Liver (tissue), 9 donors: ENCODE measurements around the gene PPP6R1. TPM values are rescaled to one million over a fixed set of nuclear protein-coding genes. Genes with fewer than 3 reads are reported as not detected.

Source experiments
- DNase-seq: peaks from one replicate; pipeline ENCODE4 v3.0.0-alpha.2; 2017; ENCODE audit warnings: low spot score
- H3K27ac ChIP-seq, 2 donors: one replicate each; pipeline ENCODE4 v1.7.0; 2013; ENCODE audit warnings: inconsistent platforms in 2 of 2, low read length in 2 of 2, control low read depth in 1 of 2, low read depth in 1 of 2, mild to moderate bottlenecking in 1 of 2
- H3K27me3 ChIP-seq, 4 donors: one replicate each; pipeline versions ENCODE4 v1.6.1 to v1.7.0; 2013; ENCODE audit warnings: low read length in 3 of 4, inconsistent platforms in 1 of 4, mild to moderate bottlenecking in 1 of 4, moderate library complexity in 1 of 4; ENCODE audit not compliant: control insufficient read depth in 4 of 4, insufficient read depth in 4 of 4
- H3K36me3 ChIP-seq, 4 donors: one replicate each; pipeline versions ENCODE4 v1.6.1 to v1.7.0; 2013; ENCODE audit warnings: low read length in 3 of 4, mild to moderate bottlenecking in 3 of 4, low read depth in 1 of 4, moderate library complexity in 1 of 4; ENCODE audit not compliant: control insufficient read depth in 4 of 4, insufficient read depth in 3 of 4
- H3K4me1 ChIP-seq, 4 donors: one replicate each; pipeline versions ENCODE4 v1.6.1 to v1.7.0; 2013; ENCODE audit warnings: low read length in 3 of 4, mild to moderate bottlenecking in 3 of 4, moderate library complexity in 1 of 4; ENCODE audit not compliant: control insufficient read depth in 4 of 4, insufficient read depth in 4 of 4
- H3K4me3 ChIP-seq, 3 donors: one replicate each; pipeline versions ENCODE4 v1.6.1 to v1.7.0; 2013; ENCODE audit warnings: low read length in 3 of 3, control low read depth in 1 of 3, low read depth in 1 of 3, mild to moderate bottlenecking in 1 of 3
- H3K9ac ChIP-seq, 2 donors: one replicate each; pipeline ENCODE4 v1.7.0; 2013; ENCODE audit warnings: low read length in 2 of 2, mild to moderate bottlenecking in 2 of 2, moderate library complexity in 2 of 2, control low read depth in 1 of 2, low read depth in 1 of 2
- H3K9me3 ChIP-seq, 4 donors: one replicate each; pipeline versions ENCODE4 v1.6.1 to v1.7.0; 2013; ENCODE audit warnings: low read length in 3 of 4; ENCODE audit not compliant: control insufficient read depth in 4 of 4
- EGR1 ChIP-seq, 2 donors: IDR thresholded peaks; 2 replicates each; pipeline ENCODE4 v1.6.1; 2016 to 2018; ENCODE audit warnings: antibody characterized with exemption in 2 of 2, low read depth in 2 of 2
- FOXA1 ChIP-seq: IDR thresholded peaks from 2 replicates; pipeline ENCODE4 v1.6.1; 2016; ENCODE audit warnings: antibody characterized with exemption
- FOXA2 ChIP-seq: IDR thresholded peaks from 2 replicates; pipeline ENCODE4 v1.6.1; 2016; ENCODE audit warnings: antibody characterized with exemption
- GABPA ChIP-seq, 2 donors: IDR thresholded peaks in 1 of 2; conservative IDR thresholded peaks in 1 of 2; 2 replicates each; pipeline ENCODE4 v1.6.1; 2016; ENCODE audit warnings: antibody characterized with exemption in 2 of 2, mild to moderate bottlenecking in 1 of 2, moderate library complexity in 1 of 2
- HNF4A ChIP-seq, 2 donors: conservative IDR thresholded peaks; 2 replicates each; pipeline ENCODE4 v1.6.1; 2016; ENCODE audit warnings: antibody characterized with exemption in 2 of 2, mild to moderate bottlenecking in 2 of 2
- HNF4G ChIP-seq: IDR thresholded peaks from 2 replicates; pipeline ENCODE4 v1.6.1; 2016; ENCODE audit warnings: antibody characterized with exemption
- JUND ChIP-seq, 2 donors: IDR thresholded peaks; 2 replicates each; pipeline ENCODE4 v1.6.1; 2016; ENCODE audit warnings: antibody characterized with exemption in 2 of 2
- MAX ChIP-seq: IDR thresholded peaks from 2 replicates; pipeline ENCODE4 v1.6.1; 2016; ENCODE audit warnings: antibody characterized with exemption
- NR2F2 ChIP-seq: IDR thresholded peaks from 2 replicates; pipeline ENCODE4 v1.6.1; 2016; ENCODE audit warnings: antibody characterized with exemption
- RAD21 ChIP-seq, 2 donors: IDR thresholded peaks; 2 replicates each; pipeline ENCODE4 v1.6.1; 2016; ENCODE audit warnings: antibody characterized with exemption in 2 of 2, mild to moderate bottlenecking in 2 of 2
- REST ChIP-seq: IDR thresholded peaks from 2 replicates; pipeline ENCODE4 v1.6.1; 2016; ENCODE audit warnings: antibody characterized with exemption, mild to moderate bottlenecking
- RXRA ChIP-seq, 2 donors: IDR thresholded peaks; 2 replicates each; pipeline ENCODE4 v1.6.1; 2017 to 2018; ENCODE audit warnings: antibody characterized with exemption in 2 of 2, mild to moderate bottlenecking in 1 of 2
- SP1 ChIP-seq: IDR thresholded peaks from 2 replicates; pipeline ENCODE4 v1.6.1; 2018; ENCODE audit warnings: antibody characterized with exemption, mild to moderate bottlenecking
- TAF1 ChIP-seq: conservative IDR thresholded peaks from 2 replicates; pipeline ENCODE4 v1.6.1; 2016; ENCODE audit warnings: antibody characterized with exemption, mild to moderate bottlenecking
- YY1 ChIP-seq: IDR thresholded peaks from 2 replicates; pipeline ENCODE4 v1.6.1; 2016; ENCODE audit warnings: antibody characterized with exemption, mild to moderate bottlenecking
- ZBTB33 ChIP-seq: IDR thresholded peaks from 2 replicates; pipeline ENCODE4 v1.6.1; 2016; ENCODE audit warnings: antibody characterized with exemption
- WGBS: extraction: QIAGEN DNeasy Blood & Tissue Kit; methylation state at CpG from one replicate; pipeline ENCODE4 v1.1.7; 2013; 5-methylcytosine and 5-hydroxymethylcytosine counted together
- polyA plus RNA-seq, 2 donors: library from polyadenylated mRNA; stranded (reverse) in 1 of 2; unstranded in 1 of 2; fragments of 200-250 nt in 1 of 2; fragments of >200 nt in 1 of 2; fragmentation: Nextera tagmentation in 1 of 2; extraction: Ambion mirVana in 1 of 2; gene quantifications; one replicate each; pipeline versions ENCODE4 v1.2.1 to v1.2.3, GENCODE V29; 2013 to 2015
- total RNA-seq, 2 donors: library from RNA; depleted of rRNA; stranded (reverse); fragments of >200 nt; gene quantifications; one replicate each; pipeline ENCODE4 v1.2.3, GENCODE V29; 2014
- TF ChIP-seq, protein P1 (sequence below): IDR thresholded peaks from 2 replicates; pipeline ENCODE4 v1.6.1; 2016; ENCODE audit warnings: antibody characterized with exemption
- TF ChIP-seq, protein P2 (sequence below): fragments of 150-350 bp; IDR thresholded peaks from 2 replicates; pipeline ENCODE4 v1.5.1; 2017; ENCODE audit warnings: improper control_type of control experiment, low read depth, low read length; ENCODE audit not compliant: missing input control
- donor health status: healthy.
- donor health status: healthy.
- donor health status: healthy.
- donor health status: healthy.
- donor health status: healthy.

The PPP6R1 gene
- total and polyA plus RNA-seq, 4 donors, result 5.5 to 40.1 (median 22.5) TPM

- H3K9me3 ChIP-seq, result no peaks in the 10 kb centered on the region
- H3K27ac ChIP-seq, result no peak overlapping the region
- 96% methylated on average over 18 of the region's 18 CpGs for WGBS
- no peak overlapping the region for H3K4me3 ChIP-seq
- H3K4me1 ChIP-seq, result peaks cover 0 to 31% (median 14%) of the 10 kb centered on the region in 4 donors
- DNase-seq, result no peak
- no peaks in the 10 kb centered on the region for H3K27me3 ChIP-seq
- TF ChIP-seq HNF4G (no peak), EGR1 (IDR thresholded peaks at IDR 0.05; ENCODE audit: low read depth in 2 of 2) (no peak), TAF1 (no peak), MAX (no peak), GABPA (IDR thresholded peaks at IDR 0.05 in 1 of 2, conservative IDR thresholded peaks at IDR 0.05 in 1 of 2) (no peak), JUND (IDR thresholded peaks at IDR 0.05) (no peak), REST (no peak), FOXA1 (no peak), YY1 (no peak), SP1 (no peak), NR2F2 (no peak), FOXA2 (no peak), RAD21 (IDR thresholded peaks at IDR 0.05) (no peak)
- TF ChIP-seq, protein P1, sequence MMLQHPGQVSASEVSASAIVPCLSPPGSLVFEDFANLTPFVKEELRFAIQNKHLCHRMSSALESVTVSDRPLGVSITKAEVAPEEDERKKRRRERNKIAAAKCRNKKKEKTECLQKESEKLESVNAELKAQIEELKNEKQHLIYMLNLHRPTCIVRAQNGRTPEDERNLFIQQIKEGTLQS, result no peak
- TF ChIP-seq, protein P2, sequence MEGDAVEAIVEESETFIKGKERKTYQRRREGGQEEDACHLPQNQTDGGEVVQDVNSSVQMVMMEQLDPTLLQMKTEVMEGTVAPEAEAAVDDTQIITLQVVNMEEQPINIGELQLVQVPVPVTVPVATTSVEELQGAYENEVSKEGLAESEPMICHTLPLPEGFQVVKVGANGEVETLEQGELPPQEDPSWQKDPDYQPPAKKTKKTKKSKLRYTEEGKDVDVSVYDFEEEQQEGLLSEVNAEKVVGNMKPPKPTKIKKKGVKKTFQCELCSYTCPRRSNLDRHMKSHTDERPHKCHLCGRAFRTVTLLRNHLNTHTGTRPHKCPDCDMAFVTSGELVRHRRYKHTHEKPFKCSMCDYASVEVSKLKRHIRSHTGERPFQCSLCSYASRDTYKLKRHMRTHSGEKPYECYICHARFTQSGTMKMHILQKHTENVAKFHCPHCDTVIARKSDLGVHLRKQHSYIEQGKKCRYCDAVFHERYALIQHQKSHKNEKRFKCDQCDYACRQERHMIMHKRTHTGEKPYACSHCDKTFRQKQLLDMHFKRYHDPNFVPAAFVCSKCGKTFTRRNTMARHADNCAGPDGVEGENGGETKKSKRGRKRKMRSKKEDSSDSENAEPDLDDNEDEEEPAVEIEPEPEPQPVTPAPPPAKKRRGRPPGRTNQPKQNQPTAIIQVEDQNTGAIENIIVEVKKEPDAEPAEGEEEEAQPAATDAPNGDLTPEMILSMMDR, result no peak
- H3K9ac ChIP-seq, result no peak overlapping the region
- H3K36me3 ChIP-seq, result peaks cover 2 to 14% (median 5%) of the 10 kb centered on the region in 4 donors
Measured at GRCh38 chr19:55250262-55251036, 8.4 kb downstream of the PPP6R1 start.

DNA sequence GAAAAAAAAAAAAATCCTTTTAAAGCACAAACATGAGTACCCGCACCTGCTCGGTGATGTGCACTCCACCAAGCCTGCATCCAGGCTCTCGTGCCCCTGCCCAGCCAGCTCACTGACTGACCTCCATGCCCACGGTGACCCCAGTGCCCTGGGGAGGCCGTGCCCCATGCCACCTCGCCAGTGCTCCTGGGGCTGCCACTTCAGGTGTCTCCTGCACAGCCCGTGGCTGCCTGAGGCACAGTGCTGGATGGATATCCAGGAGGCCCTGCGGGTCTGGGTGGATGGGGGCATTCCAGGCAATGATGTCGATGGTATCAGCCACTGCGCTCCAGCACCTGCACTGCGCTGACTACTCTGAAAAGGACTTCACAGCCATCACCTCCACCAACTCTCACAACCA, 9.0 kb downstream of the PPP6R1 start:
- no peak overlapping the region for H3K27ac ChIP-seq
- no peak overlapping the region for H3K9ac ChIP-seq
- peaks cover 0 to 26% (median 10%) of the 10 kb centered on the region in 4 donors for H3K4me1 ChIP-seq
- no peaks in the 10 kb centered on the region for H3K27me3 ChIP-seq
- 94% methylated on average over 11 of the region's 11 CpGs for WGBS
- no peak overlapping the region for H3K4me3 ChIP-seq
- DNase-seq, result no peak
- peaks cover 4 to 20% (median 9%) of the 10 kb centered on the region in 4 donors for H3K36me3 ChIP-seq
- H3K9me3 ChIP-seq, result no peaks in the 10 kb centered on the region
- TF ChIP-seq JUND (IDR thresholded peaks at IDR 0.05), result no peak
- TF ChIP-seq ZBTB33, result no peak
- no peak for TF ChIP-seq RXRA (IDR thresholded peaks at IDR 0.05)
- no peak for TF ChIP-seq REST
- no peak for TF ChIP-seq YY1
- TF ChIP-seq HNF4G, result no peak
- no peak for TF ChIP-seq HNF4A (conservative IDR thresholded peaks at IDR 0.05)
- no peak for TF ChIP-seq FOXA2
- TF ChIP-seq, protein P2, result no peak
